Vagina (tissue), 2 donors: ENCODE results near the gene CD81. TPM values are rescaled to one million over a fixed set of nuclear protein-coding genes. Genes with fewer than 3 reads are reported as not detected.

Experiments used
- DNase-seq, 2 donors: peaks; one replicate each; pipeline ENCODE4 v3.0.0-alpha.2; 2017; ENCODE audit errors: extremely low spot score in 2 of 2
- H3K27ac ChIP-seq: fragments of 200-600 bp; sonication (generic); one replicate; pipeline ENCODE4 v1.5.1; 2019
- H3K27me3 ChIP-seq: fragments of 200-600 bp; sonication (generic); one replicate; pipeline ENCODE4 v1.5.1; 2019
- H3K36me3 ChIP-seq, 2 donors: fragments of 200-600 bp; sonication (generic); one replicate each; pipeline ENCODE4 v1.5.1; 2017 to 2019
- H3K4me1 ChIP-seq: fragments of 200-600 bp; sonication (generic); one replicate; pipeline ENCODE4 v1.5.1; 2019
- H3K4me3 ChIP-seq, 2 donors: fragments of 200-600 bp; sonication (generic); 1 replicate in 1 of 2; 2 replicates in 1 of 2; pipeline ENCODE4 v1.5.1; 2016 to 2019
- H3K9me3 ChIP-seq: fragments of 200-600 bp; sonication (generic); one replicate; pipeline ENCODE4 v1.5.1; 2019
- POLR2A ChIP-seq, 2 donors: fragments of 450-650 bp; IDR thresholded peaks; one replicate each; pipeline ENCODE4 v1.6.1; 2017; ENCODE audit warnings: antibody characterized with exemption in 2 of 2, mild to moderate bottlenecking in 2 of 2, moderate library complexity in 2 of 2
- POLR2AphosphoS5 ChIP-seq, 2 donors: sonication (generic); formaldehyde crosslinking; IDR thresholded peaks; one replicate each; pipeline ENCODE4 v1.9.0; 2017; ENCODE audit warnings: antibody characterized with exemption in 2 of 2, mild to moderate bottlenecking in 2 of 2, low read depth in 1 of 2; ENCODE audit not compliant: insufficient read depth in 1 of 2
- intact Hi-C: fragments of 100-400 bp; cut with DNase I; formaldehyde crosslinking; loops from one replicate; pipeline ENCODE4 v1.15.1; 2023
- total RNA-seq: library from RNA; depleted of rRNA; stranded (reverse); fragments of >200 nt; gene quantifications from one replicate; pipeline ENCODE4 v1.2.3, GENCODE V29; 2016
- TF ChIP-seq, protein P1 (sequence below), 3 experiments: fragments of 450-650 bp in 2 of 3; fragments of 200-600 bp in 1 of 3; sonication (generic) in 1 of 3; IDR thresholded peaks; one replicate each; pipeline ENCODE4 v1.5.1; 2017 to 2019; ENCODE audit warnings: antibody characterized with exemption in 3 of 3, mild to moderate bottlenecking in 2 of 3, moderate library complexity in 2 of 3

The CD81 gene
- total RNA-seq, 1 donor from 2014 or later: 526 TPM

DNA sequence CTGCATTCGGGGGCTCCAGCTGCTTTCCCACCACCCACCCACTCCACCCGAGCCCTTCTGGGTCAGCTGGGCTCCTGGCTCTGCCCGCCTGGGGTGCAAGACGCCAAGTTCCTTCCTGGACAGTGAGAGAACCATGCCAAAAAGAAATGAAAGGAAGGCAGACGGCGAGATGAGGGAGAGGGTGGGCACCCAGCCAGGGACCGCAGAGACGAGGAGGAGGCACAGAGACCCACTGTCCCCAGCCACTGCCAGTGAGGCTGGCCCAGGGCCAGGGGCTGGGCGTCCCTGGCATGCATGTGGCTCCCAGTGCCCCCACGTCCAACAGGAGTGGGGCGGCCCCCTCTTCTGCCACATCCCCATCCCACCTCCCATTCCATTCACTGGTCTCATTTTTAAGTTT, 10.8 kb upstream of the CD81 start:
- TF ChIP-seq, protein P1, sequence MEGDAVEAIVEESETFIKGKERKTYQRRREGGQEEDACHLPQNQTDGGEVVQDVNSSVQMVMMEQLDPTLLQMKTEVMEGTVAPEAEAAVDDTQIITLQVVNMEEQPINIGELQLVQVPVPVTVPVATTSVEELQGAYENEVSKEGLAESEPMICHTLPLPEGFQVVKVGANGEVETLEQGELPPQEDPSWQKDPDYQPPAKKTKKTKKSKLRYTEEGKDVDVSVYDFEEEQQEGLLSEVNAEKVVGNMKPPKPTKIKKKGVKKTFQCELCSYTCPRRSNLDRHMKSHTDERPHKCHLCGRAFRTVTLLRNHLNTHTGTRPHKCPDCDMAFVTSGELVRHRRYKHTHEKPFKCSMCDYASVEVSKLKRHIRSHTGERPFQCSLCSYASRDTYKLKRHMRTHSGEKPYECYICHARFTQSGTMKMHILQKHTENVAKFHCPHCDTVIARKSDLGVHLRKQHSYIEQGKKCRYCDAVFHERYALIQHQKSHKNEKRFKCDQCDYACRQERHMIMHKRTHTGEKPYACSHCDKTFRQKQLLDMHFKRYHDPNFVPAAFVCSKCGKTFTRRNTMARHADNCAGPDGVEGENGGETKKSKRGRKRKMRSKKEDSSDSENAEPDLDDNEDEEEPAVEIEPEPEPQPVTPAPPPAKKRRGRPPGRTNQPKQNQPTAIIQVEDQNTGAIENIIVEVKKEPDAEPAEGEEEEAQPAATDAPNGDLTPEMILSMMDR (IDR thresholded peaks at IDR 0.05): no peak
- TF ChIP-seq POLR2AphosphoS5 (IDR thresholded peaks at IDR 0.05; ENCODE audit: insufficient read depth in 1 of 2, low read depth in 1 of 2) (no peak), POLR2A (IDR thresholded peaks at IDR 0.05) (no peak)
- H3K36me3 ChIP-seq: no peaks in the 10 kb centered on the region
- peaks cover 4% of the 10 kb centered on the region for H3K4me1 ChIP-seq
- no peak for DNase-seq
- H3K9me3 ChIP-seq: no peaks in the 10 kb centered on the region
- no peak overlapping the region for H3K4me3 ChIP-seq
- no peak overlapping the region for H3K27ac ChIP-seq
- intact Hi-C loops: no loop called here
- no peaks in the 10 kb centered on the region for H3K27me3 ChIP-seq

DNA sequence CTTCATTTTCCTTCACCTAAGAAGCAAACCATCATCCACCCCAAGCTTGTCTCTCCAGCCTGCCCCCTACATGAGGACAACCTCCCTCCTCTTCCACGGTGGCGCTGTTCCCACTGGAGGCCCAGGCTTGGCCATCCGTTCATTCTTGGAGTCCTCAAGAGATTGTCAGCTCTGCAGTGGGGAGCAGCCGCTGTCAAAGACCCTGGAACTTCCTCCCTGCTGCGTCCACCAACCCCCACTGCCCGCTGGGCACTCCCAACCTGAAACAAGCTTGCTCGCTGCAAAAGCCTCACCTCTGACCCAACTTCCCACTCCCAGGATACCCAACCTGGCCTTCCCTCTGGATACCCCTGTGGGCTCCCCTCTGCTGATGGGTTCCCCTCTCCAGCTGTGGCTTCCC, 10.4 kb upstream of the CD81 start:
- no peak overlapping the region for H3K27ac ChIP-seq
- no peak for TF ChIP-seq POLR2AphosphoS5 (IDR thresholded peaks at IDR 0.05; ENCODE audit: insufficient read depth in 1 of 2, low read depth in 1 of 2)
- TF ChIP-seq POLR2A (IDR thresholded peaks at IDR 0.05): no peak
- TF ChIP-seq, protein P1 (IDR thresholded peaks at IDR 0.05): no peak
- intact Hi-C loops: no loop called here
- H3K4me1 ChIP-seq: peaks cover 4% of the 10 kb centered on the region
- no peak overlapping the region for H3K4me3 ChIP-seq
- no peaks in the 10 kb centered on the region for H3K9me3 ChIP-seq
- no peaks in the 10 kb centered on the region for H3K27me3 ChIP-seq
- no peak for DNase-seq
- H3K36me3 ChIP-seq: no peaks in the 10 kb centered on the region

DNA sequence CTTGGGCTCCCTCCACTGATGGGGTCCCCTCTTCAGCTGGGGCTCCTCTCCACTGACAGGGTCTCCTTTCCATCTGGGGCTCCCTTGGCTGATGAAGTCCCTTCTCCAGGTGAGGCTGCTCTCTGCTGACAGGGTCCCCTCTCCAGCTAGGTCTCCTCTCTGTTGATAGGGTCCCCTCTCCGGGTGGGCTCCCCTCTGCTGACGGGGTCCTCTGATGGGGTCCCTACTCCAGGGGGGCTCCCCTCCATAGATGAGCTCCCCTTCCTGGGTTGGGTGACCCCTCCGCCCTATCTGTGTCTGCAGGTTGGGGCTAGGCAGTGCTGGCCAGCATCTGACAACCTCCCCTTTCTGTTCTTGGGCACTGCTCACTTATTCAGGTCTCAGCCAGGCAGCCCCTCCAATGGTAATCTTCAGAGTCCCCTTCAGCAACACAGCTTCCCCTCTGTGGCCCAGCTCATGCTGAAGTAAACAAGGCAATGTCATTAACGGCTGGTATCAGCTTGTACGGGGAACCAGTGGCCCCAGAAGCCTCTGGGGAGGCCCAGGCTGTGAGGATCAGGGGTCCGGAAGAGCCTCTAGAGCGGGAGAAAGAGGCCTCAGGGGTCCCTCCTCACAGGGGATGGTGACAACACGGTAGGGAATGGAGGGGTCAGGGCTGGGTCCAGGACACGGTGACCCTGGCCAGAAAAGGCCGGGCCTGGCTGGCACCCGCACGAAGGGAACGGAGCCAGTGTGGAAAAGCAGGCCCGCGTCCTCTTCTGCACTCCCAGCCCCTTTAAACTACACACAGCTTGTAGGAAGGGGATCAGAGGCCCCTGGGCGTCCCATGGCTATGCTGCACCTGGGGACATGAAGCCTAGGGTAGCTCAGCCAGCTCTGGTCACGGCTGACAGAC, 9.6 kb upstream of the CD81 start:
- Histone ChIP-seq H3K9me3 (no peaks in the 10 kb centered on the region), H3K36me3 (no peaks in the 10 kb centered on the region), H3K27me3 (no peaks in the 10 kb centered on the region), H3K27ac (no peak overlapping the region), H3K4me1 (peaks cover 4% of the 10 kb centered on the region), H3K4me3 (no peak overlapping the region)
- no peak for TF ChIP-seq POLR2A (IDR thresholded peaks at IDR 0.05)
- TF ChIP-seq POLR2AphosphoS5 (IDR thresholded peaks at IDR 0.05; ENCODE audit: insufficient read depth in 1 of 2, low read depth in 1 of 2): no peak
- TF ChIP-seq, protein P1 (IDR thresholded peaks at IDR 0.05): no peak
- intact Hi-C loops: no loop called here
- no peak for DNase-seq

DNA sequence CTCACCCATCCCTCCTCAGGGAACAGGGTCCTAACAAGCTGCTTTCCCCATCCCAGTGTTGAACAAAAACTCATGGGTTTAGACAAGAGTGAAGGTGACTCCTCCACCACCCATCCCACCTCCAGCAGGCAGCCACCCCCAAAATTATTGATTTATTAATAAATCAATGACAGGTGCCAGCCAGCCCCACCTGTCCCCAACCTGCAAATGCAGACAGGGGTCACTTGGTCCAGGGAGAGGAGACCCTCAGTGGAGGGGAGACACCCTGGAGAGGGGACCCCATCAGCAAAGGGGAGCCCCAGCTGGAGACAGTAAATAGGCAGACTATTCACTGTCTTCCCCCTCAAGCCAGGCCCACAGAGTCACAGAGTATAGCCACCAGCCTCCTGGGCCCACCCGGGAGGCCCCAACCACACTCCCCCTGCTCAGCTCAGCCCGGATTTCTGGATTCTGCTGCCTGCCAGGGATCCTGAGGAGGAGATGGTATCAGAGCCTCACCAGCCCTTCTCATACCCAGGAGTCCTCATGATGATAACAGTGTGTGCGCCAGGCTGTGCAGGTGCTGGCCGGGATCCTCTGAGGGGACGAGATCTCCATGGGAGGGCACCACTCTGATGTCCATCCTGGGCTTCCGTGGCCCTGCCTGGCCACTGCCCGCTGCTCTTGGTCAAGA, 8.8 kb upstream of the CD81 start:
- no peaks in the 10 kb centered on the region for H3K36me3 ChIP-seq
- no peaks in the 10 kb centered on the region for H3K27me3 ChIP-seq
- no peaks in the 10 kb centered on the region for H3K9me3 ChIP-seq
- H3K4me3 ChIP-seq: no peak overlapping the region
- TF ChIP-seq POLR2A (IDR thresholded peaks at IDR 0.05): no peak
- TF ChIP-seq, protein P1 (IDR thresholded peaks at IDR 0.05): no peak
- TF ChIP-seq POLR2AphosphoS5 (IDR thresholded peaks at IDR 0.05; ENCODE audit: insufficient read depth in 1 of 2, low read depth in 1 of 2): no peak
- DNase-seq: no peak
- intact Hi-C loops: no loop called here
- H3K4me1 ChIP-seq: peaks cover 4% of the 10 kb centered on the region
- no peak overlapping the region for H3K27ac ChIP-seq

DNA sequence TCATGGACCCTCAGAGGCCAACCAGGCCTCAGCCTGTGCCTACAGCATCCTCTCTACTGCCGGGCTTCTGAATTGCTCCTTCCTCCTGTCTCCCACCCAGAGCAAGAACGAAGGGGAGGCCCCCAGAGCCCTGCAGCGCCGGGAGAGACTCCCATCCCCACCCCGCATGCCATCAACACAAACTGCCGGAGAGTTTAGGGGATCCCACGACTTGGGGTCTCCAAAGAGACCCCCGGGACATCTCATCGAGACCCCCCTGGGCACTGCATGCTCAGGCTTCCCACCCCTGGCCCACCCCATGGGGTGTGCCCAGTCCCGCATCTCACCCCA, 8.3 kb upstream of the CD81 start:
- intact Hi-C loops: no loop called here
- no peak for DNase-seq
- TF ChIP-seq POLR2A (IDR thresholded peaks at IDR 0.05) (no peak), POLR2AphosphoS5 (IDR thresholded peaks at IDR 0.05; ENCODE audit: insufficient read depth in 1 of 2, low read depth in 1 of 2) (no peak)
- TF ChIP-seq, protein P1 (IDR thresholded peaks at IDR 0.05): no peak

More for the DNA sequence above, 8.3 kb upstream of the CD81 start:
- peaks cover 4% of the 10 kb centered on the region for H3K4me1 ChIP-seq
- no peaks in the 10 kb centered on the region for H3K36me3 ChIP-seq
- no peak overlapping the region for H3K27ac ChIP-seq
- H3K27me3 ChIP-seq: no peaks in the 10 kb centered on the region
- H3K9me3 ChIP-seq: no peaks in the 10 kb centered on the region
- no peak overlapping the region for H3K4me3 ChIP-seq
